Measurements from ENCODE around the gene KCTD12. TPM values are rescaled to one million over a fixed set of nuclear protein-coding genes. Genes with fewer than 3 reads are reported as not detected.

KCTD12 gene
- total RNA-seq, 3 donors from 2014 or later = 59.7 to 117 (median 65.9) TPM

GRCh38 chr13:76875271-76875815, 10.9 kb downstream of the KCTD12 start:
- intact Hi-C loops (cut with DNase I; ENCODE audit: low total_unique reads) = no loop called here
- no peak for DNase-seq (ENCODE audit: low spot score in 2 of 2)
- H3K27me3 ChIP-seq = no peaks in the 10 kb centered on the region
- no peaks in the 10 kb centered on the region for H3K36me3 ChIP-seq
- TF ChIP-seq POLR2AphosphoS5 (IDR thresholded peaks at IDR 0.05) (no peak), CTCF (IDR thresholded peaks at IDR 0.05) (no peak), POLR2A (IDR thresholded peaks at IDR 0.05) (no peak)
- H3K9me3 ChIP-seq = no peaks in the 10 kb centered on the region
- no peaks in the 10 kb centered on the region for H3K4me1 ChIP-seq
- no peak overlapping the region for H3K27ac ChIP-seq
- no peak overlapping the region for H3K4me3 ChIP-seq

GRCh38 chr13:76874479-76874878, 11.7 kb downstream of the KCTD12 start:
- no peak for TF ChIP-seq POLR2A (IDR thresholded peaks at IDR 0.05)
- no peak for TF ChIP-seq POLR2AphosphoS5 (IDR thresholded peaks at IDR 0.05)
- no peak for TF ChIP-seq CTCF (IDR thresholded peaks at IDR 0.05)
- no peak overlapping the region for H3K4me3 ChIP-seq
- H3K27me3 ChIP-seq = no peaks in the 10 kb centered on the region
- no peak for DNase-seq (ENCODE audit: low spot score in 2 of 2)
- H3K9me3 ChIP-seq = no peaks in the 10 kb centered on the region
- no peaks in the 10 kb centered on the region for H3K36me3 ChIP-seq
- H3K27ac ChIP-seq = no peak overlapping the region
- intact Hi-C loops (cut with DNase I; ENCODE audit: low total_unique reads) = no loop called here
- H3K4me1 ChIP-seq = no peaks in the 10 kb centered on the region

- Histone ChIP-seq H3K27me3 (no peaks in the 10 kb centered on the region), H3K4me3 (no peak overlapping the region), H3K36me3 (no peaks in the 10 kb centered on the region), H3K4me1 (no peaks in the 10 kb centered on the region), H3K9me3 (no peaks in the 10 kb centered on the region), H3K27ac (no peak overlapping the region)
- DNase-seq (ENCODE audit: low spot score in 2 of 2) = no peak
- intact Hi-C loops (cut with DNase I; ENCODE audit: low total_unique reads) = no loop called here
- TF ChIP-seq POLR2A (IDR thresholded peaks at IDR 0.05) (no peak), CTCF (IDR thresholded peaks at IDR 0.05) (no peak), POLR2AphosphoS5 (IDR thresholded peaks at IDR 0.05) (no peak)
Observed at GRCh38 chr13:76873445-76873844, 12.8 kb downstream of the KCTD12 start.

- no peak for DNase-seq (ENCODE audit: low spot score in 2 of 2)
- H3K36me3 ChIP-seq = no peaks in the 10 kb centered on the region
- H3K27me3 ChIP-seq = no peaks in the 10 kb centered on the region
- no peaks in the 10 kb centered on the region for H3K4me1 ChIP-seq
- no peak overlapping the region for H3K4me3 ChIP-seq
- no peak overlapping the region for H3K27ac ChIP-seq
- TF ChIP-seq POLR2AphosphoS5 (IDR thresholded peaks at IDR 0.05) (no peak), CTCF (IDR thresholded peaks at IDR 0.05) (no peak), POLR2A (IDR thresholded peaks at IDR 0.05) (no peak)
- intact Hi-C loops (cut with DNase I; ENCODE audit: low total_unique reads) = no loop called here
- no peaks in the 10 kb centered on the region for H3K9me3 ChIP-seq
Observed at GRCh38 chr13:76872675-76873074, 13.5 kb downstream of the KCTD12 start.

GRCh38 chr13:76871432-76871831, 14.8 kb downstream of the KCTD12 start:
- no peak for TF ChIP-seq CTCF (IDR thresholded peaks at IDR 0.05)
- TF ChIP-seq POLR2AphosphoS5 (IDR thresholded peaks at IDR 0.05) = no peak
- TF ChIP-seq POLR2A (IDR thresholded peaks at IDR 0.05) = no peak
- no peaks in the 10 kb centered on the region for H3K27me3 ChIP-seq
- no peaks in the 10 kb centered on the region for H3K4me1 ChIP-seq
- intact Hi-C loops (cut with DNase I; ENCODE audit: low total_unique reads) = no loop called here
- H3K36me3 ChIP-seq = no peaks in the 10 kb centered on the region
- H3K27ac ChIP-seq = no peak overlapping the region
- no peak overlapping the region for H3K4me3 ChIP-seq
- no peaks in the 10 kb centered on the region for H3K9me3 ChIP-seq
- no peak for DNase-seq (ENCODE audit: low spot score in 2 of 2)

All from breast epithelium (tissue), 4 donors.